GOT3 (cell line): ENCODE measurements around the gene CHRNE.

Experiments
- DNase-seq: peaks from one replicate; lab custom pipeline; 2025; ENCODE audit warnings: mixed read lengths; lab: John Stamatoyannopoulos, UW

CHRNE gene

DNA sequence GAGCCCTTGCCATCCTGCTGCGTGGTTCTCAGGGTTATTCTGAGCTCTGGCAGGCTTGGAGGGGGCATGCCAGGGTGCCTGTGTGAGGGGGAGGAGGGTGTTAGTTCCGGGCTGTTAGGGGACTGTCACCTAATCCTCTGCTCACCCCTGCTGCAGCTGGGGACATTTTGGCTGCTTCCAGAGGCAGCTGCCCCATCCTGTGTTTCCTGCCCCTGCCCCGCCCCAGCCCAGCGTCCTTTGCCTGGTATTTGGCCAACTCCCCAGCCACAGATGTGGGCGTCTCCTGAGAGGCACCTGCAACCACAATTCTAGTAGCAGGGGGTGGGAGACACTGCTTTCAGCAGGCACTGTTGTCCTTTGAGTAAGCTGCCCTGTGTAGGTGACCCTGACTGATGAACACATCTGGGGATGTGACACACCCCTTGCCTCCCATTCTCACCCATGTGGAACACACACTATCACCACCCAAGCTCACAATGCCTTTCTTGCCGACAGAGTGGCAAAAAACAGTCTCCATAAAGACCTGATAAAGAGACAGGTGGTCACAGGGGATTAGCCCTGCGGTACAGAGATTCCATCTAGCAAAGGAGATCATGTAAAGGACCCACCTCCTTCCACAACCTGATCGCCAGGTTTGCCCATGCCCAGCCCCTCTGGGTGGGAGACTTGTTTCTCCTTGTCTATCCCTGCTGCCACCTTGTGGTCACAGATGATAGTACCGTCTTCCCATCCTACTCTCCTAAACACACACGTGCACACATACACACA is at the start of gene CHRNE:
CHRNE (minus strand) TSS at position 48 of the 768 bp plus-strand sequence; CDS start at position 13, 35 bp downstream.
- no peak for DNase-seq

DNA sequence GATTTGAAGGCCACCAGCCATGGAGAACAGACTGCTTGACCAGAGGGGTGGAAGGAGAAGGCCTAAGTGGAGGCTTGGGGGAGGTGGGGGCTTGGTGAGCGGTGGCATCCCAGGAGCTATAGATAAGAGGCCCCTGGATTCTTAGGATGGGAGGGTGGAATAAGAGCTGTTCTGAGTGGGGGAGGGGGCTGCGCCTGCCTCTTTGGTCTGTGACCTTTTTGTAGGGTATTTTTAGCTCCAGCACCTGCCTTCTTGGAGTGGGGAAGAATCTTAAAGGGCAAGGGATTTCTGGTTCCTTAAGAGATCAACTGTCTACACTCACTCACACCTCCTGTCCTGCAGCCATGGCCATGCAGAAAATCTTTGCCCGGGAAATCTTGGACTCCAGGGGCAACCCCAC is 48.6 kb upstream of the CHRNE start:
- DNase-seq = no peak

DNA sequence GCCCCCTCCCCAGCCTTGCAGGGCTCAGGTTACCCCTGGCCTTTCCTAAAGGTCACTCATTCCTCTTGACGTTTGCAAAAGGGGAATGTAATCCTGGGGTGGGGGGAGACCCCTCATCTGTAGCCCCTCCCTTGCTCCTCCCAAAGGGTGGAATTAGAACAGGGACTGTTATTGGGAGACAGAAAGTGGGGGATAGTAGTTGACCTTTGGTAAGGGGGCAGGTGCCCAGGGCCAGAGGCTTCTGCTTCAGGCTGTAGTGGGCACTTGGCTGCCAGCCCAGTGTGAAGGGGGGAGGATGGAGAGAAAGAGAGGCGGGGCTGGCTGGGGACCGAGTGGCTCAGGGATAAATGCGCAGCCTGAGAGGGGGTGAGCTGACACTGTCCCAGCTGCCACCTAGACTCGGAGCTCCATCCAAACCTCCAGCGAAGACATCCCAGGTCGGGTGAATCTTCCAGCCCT is 47.9 kb upstream of the CHRNE start, which contains the start of gene ENO3:
ENO3 (plus strand) TSS at position 374 of the 459 bp plus-strand sequence. CDS start 711 bp downstream, outside the sequence.
- no peak for DNase-seq

DNA sequence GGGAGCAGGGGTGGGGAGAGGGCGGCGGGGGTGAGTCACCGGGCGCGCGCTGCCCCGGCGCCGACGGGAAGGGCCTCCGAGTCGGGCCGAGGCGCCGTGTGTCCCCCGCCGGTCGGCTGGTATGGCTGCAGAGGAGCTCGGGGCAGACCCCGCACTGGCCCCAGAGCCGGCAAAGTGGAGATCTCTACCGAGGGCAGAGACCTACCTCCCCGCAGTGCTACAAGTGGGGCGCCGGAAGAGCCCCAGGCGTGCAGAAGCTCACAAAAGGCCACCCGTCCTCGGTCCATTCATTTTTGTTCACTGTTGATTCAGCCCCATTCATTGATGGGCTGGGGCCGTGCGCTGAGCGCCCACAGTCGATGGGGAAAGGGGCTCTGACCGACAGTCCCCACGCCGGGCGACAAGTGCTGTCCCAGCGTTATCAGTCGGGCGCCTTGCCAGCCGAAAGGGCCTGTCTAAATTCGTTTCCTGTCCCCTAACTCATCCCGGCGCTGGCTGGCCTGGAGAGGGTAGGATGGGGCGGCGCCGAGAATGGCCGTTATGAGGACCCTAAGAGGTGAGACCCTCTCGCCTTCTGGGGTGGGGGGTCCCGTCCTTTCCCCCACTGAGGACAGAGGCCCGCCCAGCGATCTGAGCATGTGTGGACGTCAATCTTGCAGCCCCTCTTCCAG is 47.3 kb upstream of the CHRNE start:
- DNase-seq = no peak

DNA sequence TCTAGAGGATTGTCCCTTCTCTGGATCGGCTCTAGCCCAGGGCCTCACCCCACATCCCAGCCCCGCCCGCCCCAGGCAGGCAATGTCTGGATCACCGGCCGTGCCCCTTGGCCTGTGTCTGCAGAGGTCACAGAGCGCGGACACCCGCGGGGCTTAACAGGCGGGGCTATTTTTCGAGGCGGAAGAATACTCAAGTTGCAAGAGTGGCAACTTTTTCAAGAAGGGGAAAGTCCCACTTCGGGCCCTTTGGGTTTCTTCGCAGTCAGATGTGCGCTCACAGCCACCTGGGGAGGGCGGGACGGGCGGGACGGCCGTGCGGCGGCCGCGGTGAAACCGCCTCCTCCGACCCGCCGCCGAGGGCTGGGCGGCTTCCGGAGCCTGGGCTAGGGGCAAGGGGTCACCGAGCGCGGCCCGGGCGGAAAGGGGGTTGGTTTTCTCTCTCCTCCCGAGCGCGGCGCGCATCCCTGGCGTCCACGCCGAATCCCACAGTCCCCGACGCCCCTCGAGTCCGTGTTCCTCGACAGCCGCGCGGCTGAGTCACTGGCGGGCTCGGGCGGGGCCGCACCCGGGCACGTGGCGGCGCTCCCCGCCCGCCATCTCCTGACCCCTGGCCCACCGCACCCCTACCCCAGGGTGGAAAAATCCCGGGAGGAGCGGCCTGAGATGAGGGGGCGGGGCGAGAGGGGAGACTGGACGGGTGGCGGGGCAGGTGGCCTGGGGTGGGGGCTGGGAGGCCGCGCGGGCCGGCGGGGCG is 46.6 kb upstream of the CHRNE start:
- DNase-seq = peak; percentile 52

DNA sequence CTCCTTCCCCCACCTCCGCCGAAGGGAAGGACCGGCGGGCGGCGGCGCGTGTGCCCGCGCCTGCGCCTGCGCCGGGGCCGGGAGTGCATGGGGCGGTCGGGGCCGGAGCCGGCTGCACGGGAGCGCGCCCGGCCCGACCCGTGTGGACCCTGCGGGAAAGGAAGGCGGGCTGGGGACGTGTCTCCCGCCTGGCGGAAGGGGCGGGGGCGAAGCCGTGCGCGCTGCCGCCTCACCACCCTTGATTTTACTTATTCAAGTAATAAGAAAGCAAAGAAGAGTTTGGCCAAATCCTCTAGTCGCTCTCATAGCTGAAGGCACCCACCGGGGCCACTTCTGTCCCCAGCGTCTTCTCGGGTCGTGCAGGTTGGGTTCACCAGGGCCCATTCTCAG is 46.0 kb upstream of the CHRNE start:
- peak; percentile 81 for DNase-seq

DNA sequence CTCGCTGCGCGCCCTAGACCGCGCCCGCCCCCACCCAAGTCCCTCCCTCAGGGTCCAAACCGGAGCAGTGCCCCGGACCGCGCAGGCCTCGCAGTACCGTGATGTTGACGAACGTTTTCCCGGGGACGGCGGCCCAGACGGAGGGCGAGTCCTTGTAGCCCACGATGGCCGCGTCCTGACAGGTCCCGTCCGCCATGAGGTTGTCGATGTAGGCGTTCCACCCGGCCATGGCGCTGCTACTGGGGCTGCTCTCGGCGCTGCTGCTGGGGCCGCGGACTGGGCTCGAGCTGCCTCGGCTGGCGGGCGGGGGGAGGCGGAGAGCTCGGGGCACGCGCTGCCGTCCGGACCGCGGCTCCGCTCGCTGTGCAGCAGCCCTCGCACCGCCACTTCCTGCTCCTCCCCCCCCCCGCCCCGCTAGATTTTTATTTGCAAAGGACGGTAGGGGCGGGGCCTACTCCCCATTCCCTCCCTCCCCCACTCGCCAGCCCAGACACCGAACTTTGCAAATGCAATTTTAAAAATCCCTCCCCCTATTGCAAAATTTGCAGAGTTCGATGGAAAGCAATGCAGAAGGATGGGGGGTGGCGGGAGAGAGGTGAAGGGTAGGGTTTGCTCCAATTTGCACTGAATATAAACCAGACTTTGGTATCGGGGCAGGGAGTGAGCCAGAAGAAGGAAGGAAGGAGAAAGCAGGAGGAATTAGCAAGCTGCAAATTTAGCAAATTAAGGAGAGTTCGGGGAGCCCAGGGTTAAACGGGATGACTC is 45.5 kb upstream of the CHRNE start, which contains the start of gene PFN1:
PFN1 (minus strand) TSS at position 365 of the 765 bp plus-strand sequence; CDS start at position 229, 136 bp downstream.
- DNase-seq = peak; percentile 81

DNA sequence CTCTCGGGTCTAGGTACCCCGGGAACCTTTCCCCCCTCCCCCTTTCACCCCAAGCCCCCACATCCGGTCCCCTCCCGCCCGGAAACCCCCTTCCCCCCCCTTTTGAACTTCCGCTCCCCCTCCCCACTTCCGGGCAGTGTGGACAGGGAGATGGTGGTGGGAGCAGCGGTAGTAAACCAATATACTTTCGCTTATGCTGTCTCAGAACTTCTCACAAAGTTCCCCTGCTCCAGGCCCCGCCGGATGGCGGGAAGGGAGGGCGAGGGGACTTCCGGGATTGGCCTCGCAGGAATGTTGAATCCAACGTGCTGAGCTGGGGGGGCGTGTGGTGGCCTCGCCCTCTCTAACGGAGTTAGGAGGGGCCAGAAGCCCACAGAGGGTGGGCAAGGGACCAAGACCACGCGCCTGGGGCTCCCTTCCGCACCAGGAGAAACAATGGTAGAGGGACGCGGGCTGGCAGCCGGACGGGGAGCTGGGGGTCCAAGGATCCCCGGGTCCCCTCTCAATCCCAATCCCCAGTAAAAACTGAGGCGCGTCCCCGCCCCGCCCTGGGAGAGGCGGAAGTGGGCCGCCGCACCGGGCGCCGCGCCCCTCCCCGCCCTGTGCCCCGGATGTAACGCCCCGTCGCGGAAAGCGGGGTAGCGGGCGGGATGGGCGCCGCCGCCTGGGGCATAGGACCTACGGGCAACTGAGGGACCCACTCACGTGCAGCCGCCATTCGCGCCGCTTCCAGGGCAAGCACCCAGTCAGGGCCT is 44.7 kb upstream of the CHRNE start:
- no peak for DNase-seq

DNA sequence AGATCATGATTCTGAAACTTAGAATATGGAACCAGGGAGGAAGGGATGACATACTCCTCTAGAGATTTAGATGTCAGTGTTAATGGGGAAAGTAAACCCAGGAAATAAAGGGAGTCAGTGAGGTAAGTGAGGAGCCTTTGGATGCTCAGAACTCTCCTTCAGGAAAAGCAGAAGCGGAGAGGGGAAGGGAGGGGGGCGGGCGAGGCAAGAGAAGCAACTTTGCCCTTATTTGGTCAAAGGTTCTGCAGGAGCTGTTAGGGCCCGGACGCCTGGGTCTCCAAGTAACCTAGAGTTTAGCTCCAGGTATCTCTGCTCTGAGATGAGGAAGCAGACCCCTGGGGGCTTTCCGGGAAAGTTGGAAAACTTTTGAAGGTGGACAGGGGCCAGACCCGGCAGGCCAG is 44.1 kb upstream of the CHRNE start:
- no peak for DNase-seq

DNA sequence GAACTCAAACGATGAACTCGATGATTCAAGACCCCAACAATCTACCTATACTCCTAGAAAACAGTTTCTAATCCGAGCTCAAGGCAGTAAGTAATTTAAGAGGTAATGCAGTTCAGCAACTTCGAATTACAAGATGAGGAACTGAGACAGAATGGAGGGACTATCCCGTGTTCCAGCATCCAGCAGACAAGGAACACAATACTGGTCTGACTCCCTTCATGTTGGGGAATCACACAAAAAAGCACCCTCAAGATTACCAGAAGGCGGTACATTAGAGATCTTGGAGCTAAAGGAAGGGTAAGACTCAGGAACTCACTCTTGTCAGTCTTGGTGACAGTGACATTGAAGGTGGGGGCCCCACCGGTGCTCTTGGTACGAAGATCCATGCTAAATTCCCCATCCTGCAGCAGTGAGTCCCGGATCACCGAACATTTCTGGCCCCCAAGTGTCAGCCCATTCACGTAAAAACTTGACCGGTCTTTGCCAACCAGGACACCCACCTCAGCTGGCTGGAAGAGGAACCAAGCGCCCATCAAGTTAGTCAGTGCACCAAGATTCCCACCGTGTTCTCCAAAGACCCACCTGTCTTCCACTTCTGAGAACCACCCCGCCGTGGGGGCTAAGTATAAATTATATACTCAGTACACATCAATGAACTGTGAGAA is 43.5 kb upstream of the CHRNE start:
- no peak for DNase-seq

DNA sequence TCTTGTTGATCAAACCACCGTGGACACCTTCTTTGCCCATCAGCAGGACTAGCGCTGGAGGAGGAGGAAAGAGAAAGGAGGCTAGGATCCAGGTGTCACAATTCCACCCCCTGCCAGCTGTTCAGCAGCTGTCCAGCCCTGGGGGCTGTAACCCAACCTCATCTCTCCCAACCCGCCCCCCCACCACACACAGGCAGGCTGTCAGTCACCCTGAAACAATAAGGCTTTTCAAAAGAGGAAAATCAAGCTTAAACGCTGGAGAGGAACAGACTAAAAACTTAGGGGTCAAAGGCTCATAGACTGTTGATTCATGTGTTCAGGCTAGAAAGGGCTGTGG is 43.0 kb upstream of the CHRNE start:
- no peak for DNase-seq

DNA sequence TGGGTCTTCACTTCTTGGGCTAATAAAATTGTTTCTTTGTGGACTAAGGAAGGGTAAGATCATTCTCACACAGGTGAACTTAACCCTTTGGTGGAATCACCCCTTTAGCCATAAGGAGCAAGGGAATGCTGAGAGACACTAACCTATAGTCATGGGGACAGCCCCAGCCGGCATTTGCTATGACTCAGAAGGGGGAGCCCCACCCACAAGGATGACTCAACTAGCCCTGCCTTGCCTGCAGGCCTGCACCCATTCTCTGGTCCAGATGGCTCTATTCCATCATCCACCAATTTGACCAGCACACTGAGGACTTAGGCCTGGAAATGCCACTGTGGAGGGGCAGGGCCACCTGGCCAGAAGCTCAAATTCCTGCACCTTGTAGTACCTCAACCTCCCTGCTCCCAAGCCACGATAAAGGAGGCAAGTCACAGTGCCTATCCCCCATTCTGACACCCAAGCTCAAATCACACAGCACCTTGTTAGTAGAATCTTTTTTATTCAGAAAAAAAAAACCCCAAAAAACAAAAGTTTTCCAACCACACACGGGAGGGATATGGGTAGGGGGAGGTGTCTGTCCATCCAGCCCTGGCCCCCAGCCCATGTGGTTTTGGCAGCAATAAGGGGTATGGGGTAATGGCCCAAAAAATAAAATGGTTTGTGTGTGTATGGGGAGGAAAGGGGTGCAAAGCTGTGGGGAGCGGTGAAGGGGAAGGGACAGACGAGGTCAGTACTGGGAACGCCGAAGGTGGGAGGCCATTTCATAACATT is 42.5 kb upstream of the CHRNE start:
- peak; percentile 55 for DNase-seq

DNA sequence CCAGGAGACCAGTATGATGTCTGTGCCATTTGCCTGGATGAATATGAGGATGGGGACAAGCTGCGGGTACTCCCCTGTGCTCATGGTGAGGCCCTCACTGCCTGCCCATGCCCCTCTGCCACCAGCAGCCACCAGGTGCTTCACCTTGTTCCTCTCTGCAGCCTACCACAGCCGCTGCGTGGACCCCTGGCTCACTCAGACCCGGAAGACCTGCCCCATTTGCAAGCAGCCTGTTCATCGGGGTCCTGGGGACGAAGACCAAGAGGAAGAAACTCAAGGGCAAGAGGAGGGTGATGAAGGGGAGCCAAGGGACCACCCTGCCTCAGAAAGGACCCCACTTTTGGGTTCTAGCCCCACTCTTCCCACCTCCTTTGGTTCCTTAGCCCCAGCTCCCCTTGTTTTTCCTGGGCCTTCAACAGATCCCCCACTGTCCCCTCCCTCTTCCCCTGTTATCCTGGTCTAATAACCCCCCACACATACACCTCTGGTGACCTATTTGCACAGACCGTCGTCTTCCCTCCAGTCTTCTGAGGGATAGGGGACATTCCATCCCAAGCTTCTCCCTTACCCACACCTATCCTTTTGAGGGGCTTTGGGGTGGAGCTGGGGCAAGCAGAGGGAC is 41.8 kb upstream of the CHRNE start:
- DNase-seq = no peak

DNA sequence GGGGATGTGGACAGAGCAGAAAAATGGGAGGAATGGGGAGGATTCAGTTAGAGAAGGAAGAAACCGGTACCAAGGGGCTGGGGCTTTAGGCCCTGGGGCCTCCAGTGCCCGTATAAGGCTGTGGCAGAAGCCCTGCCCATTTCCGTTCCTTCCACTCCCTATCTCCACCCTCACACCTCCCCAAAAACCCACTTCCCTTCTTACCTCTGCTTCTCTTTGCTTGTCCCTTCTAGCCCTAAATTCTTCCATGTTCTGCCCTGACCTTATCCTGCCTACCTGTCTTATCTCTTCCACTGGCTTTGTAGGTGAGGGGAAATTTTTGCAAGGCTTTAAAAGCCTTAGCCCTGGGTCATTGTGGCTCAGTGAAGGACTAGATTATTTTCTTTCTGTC is 41.3 kb upstream of the CHRNE start:
- DNase-seq = no peak

DNA sequence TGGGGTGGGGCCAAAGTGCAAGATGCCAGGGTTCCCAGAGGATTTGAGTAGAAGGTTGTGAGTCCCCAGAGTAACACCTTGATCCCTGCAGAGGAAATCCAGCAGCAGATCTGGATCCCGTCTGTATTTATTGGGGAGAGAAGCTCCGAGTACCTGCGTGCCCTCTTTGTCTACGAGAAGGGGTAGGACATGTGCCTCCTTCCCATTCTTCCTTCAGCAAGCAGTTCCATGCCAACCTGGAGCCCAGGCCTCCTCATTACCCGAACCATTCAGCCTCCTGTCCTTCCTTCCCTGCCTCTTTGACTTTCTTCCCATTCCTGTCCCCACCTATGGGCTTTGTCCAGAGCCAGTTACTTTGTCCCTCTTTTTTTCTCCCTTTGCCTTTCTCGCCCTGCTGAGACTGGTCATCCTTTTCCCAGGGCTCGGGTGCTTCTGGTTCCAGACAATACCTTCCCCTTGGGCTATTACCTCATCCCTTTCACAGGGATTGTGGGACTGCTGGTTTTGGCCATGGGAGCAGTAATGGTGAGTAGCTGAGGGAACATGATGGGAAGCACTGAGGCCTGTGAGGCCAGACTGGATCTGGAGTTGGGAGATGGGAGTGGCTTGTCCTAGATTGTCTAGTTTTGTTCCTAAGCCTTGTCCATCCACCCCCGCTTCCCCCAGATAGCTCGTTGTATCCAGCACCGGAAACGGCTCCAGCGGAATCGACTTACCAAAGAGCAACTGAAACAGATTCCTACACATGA is 40.0 kb upstream of the CHRNE start:
- DNase-seq = no peak

DNA sequence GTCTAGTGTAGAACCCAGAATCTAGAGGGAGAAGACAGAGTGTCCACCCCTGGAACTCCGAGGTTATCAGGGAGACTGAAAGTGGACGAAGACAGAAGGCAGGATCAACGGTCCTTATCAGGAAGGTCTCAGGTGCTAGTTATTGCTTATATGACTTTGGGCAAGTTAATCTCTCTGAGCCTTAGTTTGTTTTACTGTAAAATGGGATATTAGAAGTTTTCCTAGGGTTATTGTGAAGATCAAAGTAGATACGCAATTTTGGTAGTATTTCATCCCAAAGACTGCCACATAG is 38.4 kb upstream of the CHRNE start:
- no peak for DNase-seq

DNA sequence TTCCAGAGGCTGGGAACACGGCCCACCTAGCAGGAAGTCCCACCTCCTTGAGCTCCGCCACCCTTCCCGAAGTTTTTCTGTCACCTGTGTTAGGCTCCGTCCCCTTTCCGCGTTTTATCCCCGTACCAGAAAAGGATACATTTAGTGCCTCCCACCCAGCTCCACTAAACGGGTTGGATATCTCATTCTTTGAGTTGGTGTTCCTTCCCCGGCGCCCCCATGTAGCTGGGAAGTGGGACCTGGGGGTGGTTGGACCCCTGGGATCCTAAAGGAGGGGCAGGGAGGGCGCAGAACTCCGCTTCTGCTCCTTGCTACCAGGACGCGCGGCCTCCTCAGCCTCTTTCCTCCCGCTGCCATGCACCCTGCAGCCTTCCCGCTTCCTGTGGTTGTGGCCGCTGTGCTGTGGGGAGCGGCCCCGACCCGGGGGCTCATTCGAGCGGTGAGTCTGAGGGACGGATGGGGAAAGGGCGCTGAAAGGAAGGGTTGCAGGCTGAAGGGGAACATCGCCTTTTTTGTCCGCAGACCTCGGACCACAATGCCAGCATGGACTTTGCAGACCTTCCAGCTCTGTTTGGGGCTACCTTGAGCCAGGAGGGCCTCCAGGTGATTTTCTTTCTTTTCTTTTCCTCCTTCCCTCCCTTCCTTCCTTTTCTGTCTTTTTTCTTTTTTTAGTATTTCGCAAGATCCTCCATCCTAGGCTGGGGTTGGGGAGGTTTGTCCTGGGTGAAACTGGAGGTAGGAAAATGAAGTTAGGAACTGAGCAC is 37.8 kb upstream of the CHRNE start:
- no peak for DNase-seq
